ENCODE measurements around the gene ANK3.

The ANK3 gene

DNA sequence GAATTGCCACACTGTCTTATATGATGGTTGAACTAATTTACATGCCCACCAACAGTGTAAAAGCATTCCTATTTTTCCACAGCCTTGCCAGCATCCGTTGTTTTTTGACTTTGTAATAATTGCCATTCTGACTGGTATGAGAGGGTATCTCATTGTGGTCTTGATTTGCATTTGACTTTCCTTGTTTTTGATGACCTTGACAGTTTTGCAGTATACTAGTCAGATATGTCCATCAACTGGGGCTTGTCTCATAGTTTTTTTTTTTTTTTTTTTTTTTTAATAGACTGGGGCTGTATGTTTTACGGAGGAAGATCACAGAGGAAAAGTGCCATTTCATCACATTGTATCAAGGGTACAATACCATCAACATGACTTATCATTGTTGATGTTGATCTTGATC is 220.6 kb downstream of the ANK3 start:
- DNase-seq, result no peak

DNA sequence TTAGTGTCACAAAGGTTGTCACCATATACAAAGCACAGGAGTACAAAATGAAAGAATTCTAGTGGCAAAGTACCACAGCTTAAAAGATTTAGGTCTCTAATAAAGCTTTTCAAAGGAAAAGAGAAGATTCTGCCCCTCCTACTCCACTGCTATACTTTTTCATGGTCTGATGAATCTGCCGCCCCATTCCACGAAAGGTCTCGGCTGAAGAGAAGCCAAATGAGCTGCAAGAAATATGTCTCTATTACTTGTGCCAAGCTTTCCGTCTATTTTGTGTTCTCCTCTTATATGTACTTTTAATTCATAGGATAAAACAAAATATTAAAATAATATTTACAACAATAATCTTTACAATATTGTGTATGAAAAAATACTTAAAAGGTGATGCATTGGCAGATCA is 222.6 kb downstream of the ANK3 start:
- DNase-seq, result no peak

DNA sequence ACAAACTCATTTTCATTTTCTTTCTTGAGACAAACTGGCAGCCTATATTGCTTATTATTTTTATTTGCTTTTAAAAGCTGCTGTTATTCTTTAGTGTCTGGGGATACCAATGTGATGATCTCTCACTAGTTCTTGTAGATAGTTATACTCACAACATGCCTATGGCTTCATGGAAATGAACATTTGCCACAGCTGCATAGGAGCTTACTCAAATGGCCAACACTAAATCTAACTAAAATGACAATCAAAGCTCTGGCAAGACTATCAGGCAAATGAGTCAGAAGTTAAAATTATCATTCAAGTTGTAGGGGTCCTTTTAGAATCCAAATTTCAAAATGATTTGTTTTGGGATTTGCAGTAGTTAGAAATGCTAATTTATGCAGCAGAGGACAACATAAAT is 225.9 kb downstream of the ANK3 start:
- no peak for DNase-seq

DNA sequence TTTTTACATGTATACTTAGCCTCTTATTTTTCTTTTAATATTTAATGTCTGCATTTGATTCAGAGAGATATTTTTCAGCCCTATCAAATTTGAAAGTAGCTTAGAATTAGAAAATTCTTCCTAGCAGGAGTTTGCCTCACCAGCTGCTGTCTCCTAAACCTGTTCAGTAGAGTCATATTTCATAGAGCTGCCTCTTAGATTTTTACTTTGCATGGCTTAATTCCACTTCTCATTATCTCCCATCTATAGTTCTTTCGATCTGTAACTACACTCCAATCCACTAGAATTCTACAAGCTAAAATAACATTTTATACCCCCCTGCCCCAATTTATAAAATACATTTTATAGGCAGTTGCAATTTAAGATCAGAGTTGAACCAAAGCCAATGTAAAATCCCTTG is 227.0 kb downstream of the ANK3 start:
- DNase-seq, result no peak

DNA sequence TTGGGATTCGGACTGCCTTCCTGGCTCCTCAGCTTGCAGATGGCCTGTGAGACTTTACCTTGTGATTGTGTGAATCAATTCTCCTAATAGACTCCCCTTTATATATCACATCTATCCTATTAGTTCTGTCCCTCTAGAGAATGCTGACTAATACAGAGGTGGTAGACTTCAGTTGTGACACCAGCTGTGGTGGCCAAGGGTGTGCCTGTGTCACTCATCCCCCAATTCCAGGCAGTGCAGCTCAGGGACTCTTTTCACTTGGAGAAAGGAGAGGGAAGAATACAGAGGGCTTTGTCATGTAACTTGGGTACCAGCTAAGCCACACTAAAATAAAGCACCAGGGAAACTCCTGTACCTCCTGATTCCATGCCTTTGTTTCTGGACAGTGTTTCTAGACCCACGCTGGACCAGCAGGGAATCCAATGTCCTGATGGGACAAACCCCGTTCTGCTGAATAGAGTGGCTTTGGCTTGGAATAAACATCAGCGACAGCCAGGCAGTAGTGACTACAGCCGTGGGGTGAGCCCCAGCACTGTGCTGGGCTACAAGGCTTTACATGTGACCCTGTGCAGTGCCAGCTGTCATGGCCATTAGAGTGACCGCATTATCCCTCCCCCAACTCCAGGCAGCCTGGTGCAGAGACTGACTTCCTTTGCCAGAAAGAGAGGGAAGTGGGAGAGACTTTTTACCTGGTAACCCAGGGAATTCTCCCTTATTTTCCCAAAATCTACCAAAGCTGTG is 233.6 kb downstream of the ANK3 start:
- DNase-seq, result no peak

DNA sequence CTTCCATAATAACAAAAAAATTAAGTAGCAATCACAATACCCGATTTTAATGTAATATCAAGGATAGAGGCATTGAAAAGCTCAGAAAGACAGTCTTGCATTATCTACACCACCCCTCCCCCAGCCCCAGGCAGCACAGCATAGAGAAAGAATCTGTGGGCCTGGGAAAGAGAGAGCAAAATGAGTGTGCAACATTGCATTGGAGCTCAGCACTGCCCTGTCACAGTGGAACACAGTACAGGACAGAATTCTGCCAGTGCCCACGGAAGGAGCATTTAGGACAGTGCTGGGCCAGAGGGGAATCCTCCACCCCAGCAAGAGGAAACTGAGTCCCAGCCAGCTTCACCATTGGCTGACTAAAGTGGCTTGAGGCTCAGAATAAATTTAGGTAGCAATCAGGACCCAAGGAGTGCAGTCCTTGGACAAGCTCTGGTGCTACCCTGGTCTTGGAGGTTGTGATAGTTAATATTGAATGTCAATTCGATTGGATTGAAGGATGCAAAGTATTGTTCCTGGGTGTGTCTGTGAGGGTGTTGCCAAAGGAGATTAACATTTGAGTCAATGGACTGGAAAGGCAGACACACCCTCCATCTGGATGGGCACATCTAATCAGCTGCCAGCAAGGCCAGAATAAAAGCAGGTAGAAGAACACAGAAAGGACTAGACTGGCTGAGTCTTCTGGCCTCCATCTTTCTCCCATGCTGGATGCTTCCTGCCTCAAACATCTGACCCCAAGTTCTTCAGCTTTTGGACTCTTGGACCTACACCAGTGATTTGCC is 234.4 kb downstream of the ANK3 start:
- DNase-seq, result no peak

DNA sequence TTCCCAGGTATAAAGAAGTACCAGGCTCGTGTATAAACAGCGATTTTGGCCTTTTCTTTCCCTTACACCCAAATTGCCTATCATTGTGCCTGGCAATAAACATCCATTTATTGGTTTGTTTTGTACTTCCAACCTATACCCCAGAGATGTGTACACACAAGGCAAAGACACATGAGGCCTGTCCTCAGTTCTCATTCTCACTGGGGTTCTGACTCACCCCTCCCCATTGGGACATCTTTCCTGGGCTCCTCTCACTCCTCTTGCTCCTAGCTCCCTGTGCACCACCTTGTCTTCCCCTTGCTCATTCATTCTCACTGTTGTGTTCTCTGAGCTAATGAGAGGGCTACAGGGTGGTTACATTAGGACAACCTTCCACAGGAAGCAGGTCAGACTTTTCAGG is 240.7 kb downstream of the ANK3 start:
- no peak for DNase-seq

DNA sequence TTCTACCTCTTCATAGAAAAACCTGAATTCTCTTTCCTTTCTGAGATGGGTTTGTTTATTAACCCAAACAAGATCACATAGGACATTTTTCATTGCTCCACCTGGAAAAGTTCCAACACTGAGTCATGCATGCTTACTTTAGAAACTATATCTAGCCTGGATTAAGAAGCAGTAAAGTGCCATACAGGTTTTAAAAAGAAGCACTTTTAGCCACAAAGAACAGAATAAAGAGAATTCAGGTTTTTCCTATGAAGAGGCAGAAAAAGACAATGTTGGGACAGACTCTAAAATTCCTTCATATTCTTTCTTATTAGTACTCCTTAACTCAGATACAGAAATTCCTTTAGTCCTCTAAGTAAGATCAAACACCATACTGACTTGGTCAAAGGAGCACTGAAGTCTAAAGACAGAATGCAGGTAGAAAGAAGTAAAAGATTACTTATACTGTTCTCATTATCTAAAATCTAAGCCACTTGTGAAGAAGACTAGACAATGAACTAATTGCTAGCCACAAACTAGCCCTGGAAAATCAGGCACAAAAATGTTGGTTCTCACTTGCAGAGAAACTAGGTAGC is 241.3 kb downstream of the ANK3 start:
- no peak for DNase-seq

DNA sequence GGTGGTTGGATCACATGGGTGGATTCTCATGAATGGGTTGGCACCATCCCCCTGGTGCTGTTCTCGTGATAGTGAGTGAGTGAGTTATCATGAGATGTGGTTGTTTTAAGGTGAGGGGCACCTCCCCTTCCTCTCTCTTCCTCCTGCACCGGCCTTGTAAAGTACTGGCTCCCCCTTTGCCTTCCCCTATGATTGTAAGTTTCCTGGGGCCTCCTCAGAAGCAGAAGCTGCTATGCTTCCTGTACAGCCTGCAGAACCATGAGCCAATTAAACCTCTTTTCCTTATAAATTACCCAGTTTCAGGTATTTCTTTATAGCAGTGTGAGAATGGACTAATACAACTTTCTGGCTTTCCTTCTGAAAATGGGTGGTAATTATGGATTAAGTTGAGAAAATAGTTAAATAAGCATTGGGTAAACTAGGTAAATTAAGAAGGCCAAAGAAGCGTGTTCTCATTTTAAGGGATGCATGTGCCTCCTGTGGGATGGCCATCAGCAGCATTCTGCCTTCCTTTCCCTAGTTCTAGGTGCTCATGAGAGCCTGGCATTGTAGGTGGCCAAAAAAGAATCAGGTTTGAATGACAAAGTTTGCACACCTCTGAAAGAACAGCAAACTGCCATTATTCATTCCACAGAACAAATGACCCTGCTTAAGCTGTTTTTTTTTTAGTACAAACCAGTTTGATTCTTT is 242.0 kb downstream of the ANK3 start:
- DNase-seq, result no peak

DNA sequence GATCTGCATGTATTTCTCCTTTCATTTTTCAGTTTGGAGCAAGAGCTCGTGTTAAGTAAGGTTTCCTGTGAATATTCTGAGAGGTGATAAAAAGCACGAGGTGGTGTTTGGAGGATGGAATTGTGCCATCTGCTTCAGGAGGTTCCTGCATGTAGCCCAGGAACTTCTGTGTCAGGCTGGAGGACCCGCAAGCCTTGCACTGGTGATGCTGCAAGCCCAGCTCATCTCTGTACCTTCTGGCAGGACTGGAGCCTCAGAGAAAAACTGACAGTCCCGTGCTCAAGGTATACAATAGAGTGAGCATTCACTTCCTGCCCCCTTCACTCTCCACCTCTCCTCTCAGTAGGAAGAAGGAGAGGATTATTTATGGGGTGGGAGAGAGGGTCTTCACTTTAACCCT is 242.7 kb downstream of the ANK3 start:
- no peak for DNase-seq

DNA sequence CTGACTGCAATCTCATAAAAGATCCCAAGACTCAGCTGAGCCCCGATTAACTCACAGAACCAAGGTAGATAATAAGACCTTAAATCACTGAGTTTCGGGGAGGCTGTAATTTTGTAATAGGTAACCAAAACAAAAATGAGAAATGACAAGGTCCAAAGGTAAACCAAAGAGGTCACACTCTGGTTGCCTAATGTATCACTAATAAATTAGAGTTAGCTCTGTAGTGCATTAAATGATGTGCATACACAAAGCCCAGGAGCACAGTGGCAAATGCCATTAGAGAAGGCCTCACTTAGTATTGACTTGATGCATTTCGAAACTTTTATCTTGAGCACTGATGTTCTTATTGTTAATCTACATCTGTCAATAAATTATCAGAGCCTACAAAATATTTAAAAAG is 245.6 kb downstream of the ANK3 start:
- DNase-seq, result no peak

DNA sequence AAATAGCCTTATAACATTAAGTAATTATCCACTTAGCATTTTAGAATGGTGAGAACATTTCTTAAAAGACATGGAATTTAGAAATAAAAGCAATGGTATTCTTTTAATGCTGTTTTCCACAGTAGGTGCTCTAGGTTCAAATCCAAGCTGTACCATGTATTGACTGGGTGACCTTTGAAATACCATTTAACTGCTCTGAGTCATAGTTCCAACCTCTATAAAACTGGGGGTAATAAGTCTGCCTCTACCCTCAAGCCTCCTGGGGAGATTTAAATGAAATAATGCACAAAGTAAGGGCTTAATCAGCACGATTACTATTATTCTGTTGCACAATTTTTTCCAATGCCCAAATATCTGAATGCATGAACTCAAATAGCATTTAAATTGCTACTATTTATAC is 246.9 kb downstream of the ANK3 start:
- no peak for DNase-seq

DNA sequence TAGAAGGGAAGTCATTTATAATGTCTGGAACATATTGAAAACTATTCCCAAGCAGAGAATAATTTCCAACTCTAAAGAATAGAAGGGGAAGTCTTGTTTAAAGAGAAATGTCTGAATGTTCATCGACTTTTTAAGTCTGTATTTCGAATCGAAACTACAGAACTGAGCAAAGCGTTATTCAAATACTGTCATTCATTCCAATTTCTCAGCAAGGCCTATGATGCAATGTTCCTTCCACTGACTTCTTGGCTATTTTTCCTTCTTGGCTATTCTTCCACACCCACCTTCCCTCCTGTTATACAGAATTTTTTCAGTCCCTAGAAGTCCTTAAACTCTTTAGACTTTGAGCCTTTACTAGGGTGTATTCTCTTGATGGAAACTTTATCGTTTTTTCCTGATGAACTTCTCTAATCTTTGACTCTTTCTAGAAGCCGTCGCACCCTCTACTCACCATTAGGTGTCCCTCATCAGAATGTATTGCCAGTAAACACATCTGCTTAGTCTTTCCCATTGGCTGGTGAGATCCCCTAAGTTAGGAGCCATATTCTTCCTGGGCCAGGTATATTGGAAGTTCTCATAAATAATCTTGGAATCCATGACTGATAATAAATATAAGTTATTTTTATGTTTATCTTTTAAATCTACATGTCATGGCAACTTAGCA is 247.6 kb downstream of the ANK3 start:
- DNase-seq, result no peak

DNA sequence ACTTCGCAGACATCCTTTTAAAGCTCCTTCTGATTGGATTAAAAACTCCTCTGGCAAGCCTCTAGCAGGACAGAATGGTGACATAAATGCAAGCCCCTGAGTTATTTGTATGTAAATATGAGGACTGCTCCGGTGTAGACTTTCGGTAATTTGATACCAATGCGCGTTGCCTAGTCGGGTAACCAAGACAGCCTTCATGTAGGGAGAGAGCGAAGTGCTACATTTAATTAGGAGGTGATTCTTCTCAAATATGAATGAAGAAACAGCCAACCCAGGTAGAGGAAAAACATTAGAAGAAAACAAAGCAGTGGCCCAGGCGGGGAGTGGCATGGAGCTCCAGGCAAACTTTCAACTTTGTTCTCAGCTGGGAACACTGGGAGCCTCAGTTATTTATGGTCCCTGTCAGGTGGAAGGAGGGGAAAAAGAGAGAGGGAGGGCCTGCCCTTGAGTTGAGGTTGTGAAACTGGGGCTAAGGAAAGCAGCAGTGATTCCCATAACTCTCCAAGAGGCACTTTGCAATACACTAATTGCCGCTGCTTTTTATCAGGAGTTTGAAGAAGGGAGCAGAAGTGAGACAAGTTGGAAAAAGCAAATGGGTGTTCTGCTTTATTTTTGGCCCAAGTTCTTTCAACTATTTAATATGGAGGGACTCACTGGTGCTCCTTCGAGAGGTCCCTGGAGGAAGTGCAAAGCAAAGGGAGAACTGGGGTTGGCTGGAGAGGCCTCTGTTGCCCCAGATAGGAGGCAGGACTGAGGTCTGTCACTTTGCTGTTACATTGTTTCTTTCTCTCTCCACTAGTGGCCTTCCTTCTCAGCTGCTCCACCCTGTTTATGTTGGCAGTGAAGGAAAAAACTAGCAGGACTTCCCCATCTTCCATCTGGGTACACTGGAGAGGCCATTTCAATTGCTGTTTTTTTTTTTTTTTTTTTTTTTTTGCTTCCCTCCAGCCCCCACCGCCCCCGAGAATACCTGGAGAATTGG is 248.7 kb downstream of the ANK3 start:
- DNase-seq, result peak; percentile 13

DNA sequence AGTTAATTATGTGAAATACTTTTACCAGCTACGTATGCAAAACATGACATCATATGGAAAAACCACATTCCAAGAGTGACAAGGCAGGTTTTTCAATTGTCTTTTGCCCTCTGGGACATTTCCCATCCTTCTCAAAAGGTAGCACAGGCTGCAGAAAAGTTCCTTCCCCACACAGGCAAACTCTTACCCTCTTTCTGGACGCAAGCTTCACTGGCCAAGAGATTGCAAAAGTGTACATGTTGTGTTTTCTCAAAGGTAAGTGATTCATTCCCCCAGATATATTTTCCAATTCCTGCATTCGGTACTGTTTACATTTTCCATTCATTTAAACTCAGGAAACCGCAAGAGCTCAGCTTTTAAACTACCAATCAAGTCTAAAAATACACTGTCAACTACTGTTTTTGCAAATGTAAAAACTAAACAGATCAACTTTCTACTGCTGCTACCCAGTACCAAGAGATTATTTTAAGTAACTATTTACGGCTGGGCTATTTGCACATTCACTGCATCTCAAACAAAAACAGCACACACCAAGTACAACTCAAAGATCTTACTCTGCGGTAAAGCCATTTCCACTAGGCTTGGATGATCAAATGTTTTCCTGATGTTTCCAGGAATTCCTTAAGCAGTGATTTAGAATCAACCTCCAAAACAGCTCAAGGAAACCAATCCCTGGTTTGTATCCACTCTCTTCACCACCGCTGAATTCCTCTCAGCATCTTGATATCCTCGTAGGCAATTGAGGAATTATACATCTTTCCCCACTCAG is 249.7 kb downstream of the ANK3 start:
- no peak for DNase-seq

DNA sequence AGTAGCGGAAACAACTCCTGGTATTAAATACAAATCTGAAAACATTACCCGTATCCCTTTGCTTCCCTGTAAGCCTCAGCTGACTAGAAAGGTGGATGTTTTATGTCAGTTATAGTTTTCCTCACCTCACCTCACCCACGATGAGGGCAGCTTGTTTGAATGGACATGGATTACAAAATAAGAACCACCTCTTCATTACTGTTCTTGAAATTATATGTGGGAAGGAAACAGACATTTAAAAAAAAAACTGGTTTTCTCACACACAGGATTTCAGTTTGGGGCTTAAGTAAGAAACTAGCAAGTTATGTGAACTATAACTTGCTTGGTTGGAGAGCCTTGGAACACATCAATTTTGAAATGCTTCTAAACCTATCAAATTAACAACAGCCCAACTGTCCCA is 250.4 kb downstream of the ANK3 start:
- DNase-seq, result no peak

DNA sequence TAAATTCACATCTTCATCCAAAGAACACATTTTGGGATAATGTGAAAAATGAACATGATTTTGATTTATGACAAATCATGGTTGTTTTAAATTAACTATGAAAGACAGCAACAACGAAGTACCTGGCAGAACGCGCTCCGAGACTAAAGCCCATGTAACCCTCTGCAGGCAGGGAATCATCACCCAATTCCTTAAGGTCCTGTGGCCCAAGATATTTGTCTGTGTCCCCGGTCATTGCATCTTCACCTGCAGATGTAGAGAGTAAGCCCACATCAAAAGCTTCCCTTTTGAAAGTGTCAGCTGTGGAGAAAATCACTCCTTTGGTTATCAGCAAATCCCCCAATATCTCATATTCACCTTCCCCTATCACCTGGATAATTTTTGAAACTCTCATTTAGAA is 250.8 kb downstream of the ANK3 start:
- no peak for DNase-seq

DNA sequence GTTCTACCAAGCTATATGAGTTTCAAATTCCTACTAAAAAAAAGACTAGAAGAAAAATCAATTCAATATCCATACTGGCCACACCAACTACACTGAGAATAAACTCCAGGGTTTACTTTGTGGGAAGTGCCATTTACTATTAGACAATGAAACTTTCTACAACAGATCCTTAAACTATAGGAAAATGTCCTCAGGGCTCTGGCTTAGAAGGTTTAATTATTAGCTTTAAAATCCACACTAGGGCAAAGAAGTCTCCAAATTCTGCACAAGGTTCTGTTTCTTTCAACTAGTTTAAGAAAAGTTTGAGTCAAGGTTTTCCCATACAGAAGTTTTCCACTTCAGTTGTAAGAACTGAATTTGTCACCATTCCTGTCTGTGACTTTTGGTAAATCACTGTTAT is 251.6 kb downstream of the ANK3 start:
- no peak for DNase-seq

DNA sequence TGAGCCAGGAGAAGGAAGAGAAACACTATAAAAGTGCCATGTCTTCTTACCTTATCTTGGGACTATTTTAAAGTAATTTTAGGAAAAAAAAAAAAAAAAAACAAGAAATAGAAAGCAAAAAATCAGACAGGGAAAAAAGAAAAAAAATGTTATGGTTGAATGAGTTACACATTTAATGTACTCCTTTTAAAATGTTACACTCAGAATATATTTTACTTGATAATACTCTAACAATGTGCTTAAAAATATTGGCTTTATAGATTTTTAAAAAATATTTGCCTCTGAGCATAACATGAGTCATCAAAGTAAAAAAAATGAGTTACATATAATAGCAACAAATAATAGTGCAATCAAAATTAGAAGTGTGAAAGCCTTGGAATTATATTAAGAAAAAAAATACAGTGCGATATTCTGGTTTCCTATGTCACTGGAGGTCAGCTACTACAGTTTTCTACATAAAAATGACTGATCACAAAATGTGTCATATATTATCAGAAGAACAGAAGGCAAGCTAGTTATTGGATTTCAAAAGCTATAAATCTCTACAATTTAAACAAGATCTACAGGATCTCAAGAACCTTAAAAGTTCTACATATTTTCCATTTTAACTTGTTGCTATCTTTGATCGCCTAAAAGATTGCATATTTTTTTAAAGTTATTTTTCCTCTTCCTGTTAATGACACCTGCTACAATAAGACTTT is 252.2 kb downstream of the ANK3 start:
- DNase-seq, result no peak

DNA sequence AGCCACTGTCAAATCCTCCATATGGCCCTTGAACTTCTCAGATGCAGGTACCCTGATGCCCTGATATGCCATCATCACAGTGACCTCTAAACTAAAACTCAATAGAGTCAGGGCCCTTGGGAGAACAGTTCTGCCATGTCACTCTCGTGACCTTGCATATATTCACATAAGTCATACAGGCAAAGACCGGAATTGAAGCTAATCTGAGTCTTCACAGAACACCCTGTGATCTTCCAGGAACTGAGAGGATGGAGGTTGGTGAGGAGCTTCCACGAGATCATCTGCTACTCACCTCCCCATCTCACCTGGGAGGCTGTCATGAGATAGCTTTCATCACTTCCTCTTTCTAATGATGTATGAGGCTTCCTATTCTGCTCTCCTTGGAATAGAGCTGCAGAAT is 254.7 kb downstream of the ANK3 start:
- no peak for DNase-seq
